ENCODE results near the gene ERBB4.

- TF ChIP-seq CTCF (IDR thresholded peaks at IDR 0.05 in 4 of 5, conservative IDR thresholded peaks at IDR 0.05 in 1 of 5) (no peak), POLR2A (IDR thresholded peaks at IDR 0.05) (no peak)
Observed at GRCh38 chr2:212547716-212548454, 9.3 kb upstream of the ERBB4 start.

Data from gastrocnemius medialis (tissue), 4 donors.